ENCODE results near the gene SLC8B1. TPM values are rescaled to one million over a fixed set of nuclear protein-coding genes. Genes with fewer than 3 reads are reported as not detected.

The SLC8B1 gene
- total RNA-seq, 6 experiments from 2014 or later = 5.8 to 6.7 (median 6.3) TPM

DNA sequence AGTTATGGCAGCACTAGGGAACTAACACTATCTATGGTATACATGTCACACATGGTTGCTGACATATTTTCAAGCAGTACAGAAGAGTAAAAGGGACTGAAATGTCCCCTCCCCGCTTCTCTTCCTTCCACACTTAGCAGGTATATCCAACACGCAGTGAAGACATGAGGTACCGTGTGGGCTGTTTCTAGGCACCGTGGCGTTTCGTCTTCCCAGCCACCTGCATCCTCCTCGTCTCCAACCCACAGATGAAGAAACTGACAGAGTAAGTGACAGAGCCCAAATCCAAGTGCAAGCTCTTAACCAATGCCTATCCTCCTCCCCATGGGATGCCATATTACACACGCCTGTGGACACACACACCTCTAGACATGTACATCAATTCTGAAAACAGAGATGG is 32.4 kb downstream of the SLC8B1 start:
- Mint-ChIP-seq H3K9me3 (no peaks in the 10 kb centered on the region), H3K4me1 (ENCODE audit: low read depth) (peaks cover 20% of the 10 kb centered on the region), H3K36me3 (ENCODE audit: low read depth) (no peaks in the 10 kb centered on the region), H3K27ac (no peak overlapping the region), H3K27me3 (ENCODE audit: insufficient read depth) (no peaks in the 10 kb centered on the region; the same call in none of the 2 replicates), H3K4me3 (no peak overlapping the region)
- TF ChIP-seq, protein P1, sequence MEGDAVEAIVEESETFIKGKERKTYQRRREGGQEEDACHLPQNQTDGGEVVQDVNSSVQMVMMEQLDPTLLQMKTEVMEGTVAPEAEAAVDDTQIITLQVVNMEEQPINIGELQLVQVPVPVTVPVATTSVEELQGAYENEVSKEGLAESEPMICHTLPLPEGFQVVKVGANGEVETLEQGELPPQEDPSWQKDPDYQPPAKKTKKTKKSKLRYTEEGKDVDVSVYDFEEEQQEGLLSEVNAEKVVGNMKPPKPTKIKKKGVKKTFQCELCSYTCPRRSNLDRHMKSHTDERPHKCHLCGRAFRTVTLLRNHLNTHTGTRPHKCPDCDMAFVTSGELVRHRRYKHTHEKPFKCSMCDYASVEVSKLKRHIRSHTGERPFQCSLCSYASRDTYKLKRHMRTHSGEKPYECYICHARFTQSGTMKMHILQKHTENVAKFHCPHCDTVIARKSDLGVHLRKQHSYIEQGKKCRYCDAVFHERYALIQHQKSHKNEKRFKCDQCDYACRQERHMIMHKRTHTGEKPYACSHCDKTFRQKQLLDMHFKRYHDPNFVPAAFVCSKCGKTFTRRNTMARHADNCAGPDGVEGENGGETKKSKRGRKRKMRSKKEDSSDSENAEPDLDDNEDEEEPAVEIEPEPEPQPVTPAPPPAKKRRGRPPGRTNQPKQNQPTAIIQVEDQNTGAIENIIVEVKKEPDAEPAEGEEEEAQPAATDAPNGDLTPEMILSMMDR (IDR thresholded peaks at IDR 0.05) = no peak
- DNase-seq = no peak

DNA sequence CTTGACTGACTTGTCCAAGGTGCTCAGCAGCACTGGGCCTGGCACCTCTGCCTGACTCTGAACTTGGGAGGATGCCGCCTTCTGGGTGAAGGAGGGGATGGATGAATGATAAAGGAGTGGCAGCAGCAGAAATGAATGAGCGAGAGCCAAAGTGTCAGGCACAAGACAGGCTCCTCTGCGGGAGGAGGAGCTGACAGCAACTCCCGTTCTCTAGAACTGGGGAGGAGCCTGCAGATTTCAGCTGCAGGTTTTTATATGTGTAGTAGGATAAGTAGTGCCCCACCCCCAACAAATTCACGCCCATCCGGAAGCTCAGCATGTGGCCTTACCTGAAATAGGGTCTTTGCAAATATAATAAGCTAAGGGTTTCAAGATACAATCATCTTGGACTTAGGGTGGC is 33.1 kb downstream of the SLC8B1 start:
- Mint-ChIP-seq H3K27ac (no peak overlapping the region), H3K36me3 (ENCODE audit: low read depth) (no peaks in the 10 kb centered on the region), H3K4me3 (no peak overlapping the region), H3K9me3 (no peaks in the 10 kb centered on the region), H3K4me1 (ENCODE audit: low read depth) (peaks cover 20% of the 10 kb centered on the region), H3K27me3 (ENCODE audit: insufficient read depth) (no peaks in the 10 kb centered on the region; the same call in 1 of the 2 replicates)
- no peak for DNase-seq
- TF ChIP-seq, protein P1 (IDR thresholded peaks at IDR 0.05) = no peak

DNA sequence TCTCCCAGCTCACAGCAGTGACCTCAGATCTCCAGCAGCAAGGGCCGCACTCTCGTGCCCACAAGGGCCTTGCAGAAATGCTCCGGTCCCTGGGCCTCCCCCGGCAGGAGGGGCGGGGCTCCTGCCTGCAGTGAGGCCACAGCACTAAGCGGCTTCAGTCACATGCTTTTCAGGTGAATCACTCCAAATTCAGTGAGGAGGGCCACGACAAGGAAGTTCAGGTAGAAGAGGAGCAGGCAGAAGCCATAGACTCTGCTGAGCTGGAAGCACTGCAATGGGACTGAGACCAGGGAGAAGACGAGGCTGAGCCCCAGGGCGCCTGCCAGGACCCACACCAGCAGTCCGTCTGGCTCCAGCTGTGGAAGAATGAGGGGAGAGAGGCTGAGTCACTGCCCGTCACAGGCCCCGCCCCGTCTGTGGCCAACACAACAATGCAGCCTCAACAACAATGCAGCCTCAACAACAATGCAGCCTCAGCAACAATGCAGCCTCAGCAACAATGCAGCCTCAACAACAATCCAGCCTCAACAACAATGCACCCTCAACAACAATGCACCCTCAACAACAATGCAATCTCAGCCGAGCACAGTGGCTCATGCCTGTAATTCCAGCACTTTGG is 35.2 kb downstream of the SLC8B1 start:
- H3K4me3 Mint-ChIP-seq = peak overlapping the region; percentile 77
- TF ChIP-seq, protein P1 (IDR thresholded peaks at IDR 0.05) = no peak
- peaks cover 20% of the 10 kb centered on the region for H3K4me1 Mint-ChIP-seq (ENCODE audit: low read depth)
- peak; percentile 81 for DNase-seq
- peak overlapping the region; percentile 96 for H3K27ac Mint-ChIP-seq
- no peaks in the 10 kb centered on the region for H3K36me3 Mint-ChIP-seq (ENCODE audit: low read depth)
- no peaks in the 10 kb centered on the region; the same call in 1 of the 2 replicates for H3K27me3 Mint-ChIP-seq (ENCODE audit: insufficient read depth)
- no peaks in the 10 kb centered on the region for H3K9me3 Mint-ChIP-seq

DNA sequence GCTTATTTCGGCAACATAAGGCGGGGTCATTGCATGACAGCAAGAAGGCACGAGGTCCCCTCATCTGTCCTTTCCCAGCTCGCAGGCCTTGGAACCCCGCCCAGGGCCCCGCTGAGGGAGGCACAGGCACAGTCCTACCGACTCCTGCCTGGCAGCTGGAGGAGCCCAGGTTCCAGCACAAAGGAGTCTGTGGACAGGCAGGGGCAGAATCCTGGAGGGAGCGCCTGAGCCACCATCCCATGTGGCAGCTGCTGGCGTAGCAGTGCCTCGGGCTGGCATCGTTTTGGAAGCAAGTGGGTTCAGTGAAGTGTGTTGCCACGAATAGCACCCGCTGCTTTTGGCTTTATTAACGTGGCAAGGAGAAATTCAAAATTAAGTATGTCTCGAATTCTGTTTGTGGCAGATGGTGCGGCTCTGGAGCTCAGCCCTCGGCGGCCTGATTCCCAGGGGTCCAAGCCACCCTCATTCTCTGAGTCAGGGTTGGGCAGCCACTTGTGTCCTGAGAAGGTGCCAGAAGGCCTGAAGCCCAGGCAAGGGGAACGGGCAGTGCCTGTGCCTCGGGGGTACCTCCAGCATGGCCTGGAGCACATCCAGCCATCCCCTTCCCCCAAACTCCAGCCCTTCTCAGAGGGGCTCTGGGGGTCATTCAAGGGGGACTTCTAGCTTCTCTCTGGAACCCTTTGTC is 35.9 kb downstream of the SLC8B1 start:
- peaks cover 20% of the 10 kb centered on the region for H3K4me1 Mint-ChIP-seq (ENCODE audit: low read depth)
- no peaks in the 10 kb centered on the region for H3K36me3 Mint-ChIP-seq (ENCODE audit: low read depth)
- no peaks in the 10 kb centered on the region for H3K9me3 Mint-ChIP-seq
- H3K4me3 Mint-ChIP-seq = no peak overlapping the region; the same call in none of the 2 replicates
- no peaks in the 10 kb centered on the region; the same call in 1 of the 2 replicates for H3K27me3 Mint-ChIP-seq (ENCODE audit: insufficient read depth)
- H3K27ac Mint-ChIP-seq = peak overlapping the region; percentile 96
- DNase-seq = no peak
- TF ChIP-seq, protein P1 (IDR thresholded peaks at IDR 0.05) = no peak

DNA sequence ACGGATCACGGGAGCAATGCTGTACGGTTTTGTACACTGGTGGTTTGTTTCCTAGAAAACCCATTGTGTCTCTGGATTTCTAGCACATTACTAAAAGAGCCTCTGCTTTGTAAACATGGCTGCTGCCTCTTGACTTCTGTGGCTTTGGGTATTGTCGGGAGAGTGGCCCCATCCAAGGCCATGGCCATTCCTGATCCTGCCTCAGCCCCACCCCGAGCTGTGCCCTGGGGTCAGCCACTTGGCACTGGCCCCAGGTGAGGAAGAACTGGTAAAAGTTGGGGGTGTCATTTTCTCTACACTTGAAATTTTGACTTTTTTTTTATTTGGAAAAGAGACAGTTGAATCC is 36.5 kb downstream of the SLC8B1 start:
- peaks cover 20% of the 10 kb centered on the region for H3K4me1 Mint-ChIP-seq (ENCODE audit: low read depth)
- TF ChIP-seq, protein P1 (IDR thresholded peaks at IDR 0.05) = no peak
- peak overlapping the region; percentile 96; the same call in 1 of the 2 replicates for H3K27ac Mint-ChIP-seq
- H3K4me3 Mint-ChIP-seq = no peak overlapping the region
- H3K27me3 Mint-ChIP-seq (ENCODE audit: insufficient read depth) = no peaks in the 10 kb centered on the region; the same call in 1 of the 2 replicates
- H3K9me3 Mint-ChIP-seq = no peaks in the 10 kb centered on the region
- DNase-seq = no peak
- H3K36me3 Mint-ChIP-seq (ENCODE audit: low read depth) = no peaks in the 10 kb centered on the region
